Activated B cell treated with CpG ODN at 0.5 μM for 24 hours (primary cell): ENCODE measurements around the gene OTUD5. TPM values are rescaled to one million over a fixed set of nuclear protein-coding genes. Genes with fewer than 3 reads are reported as not detected.

Experiments used
- ATAC-seq: fragments of 200-7000 bp; cut with Tn5 transposase; one replicate; pipeline ENCODE4 v1.10.0; 2021; ENCODE audit warnings: low read depth, mild to moderate bottlenecking, moderate library complexity
- CTCF ChIA-PET: fragments of 350-600 bp; sonication (Branson Sonifier 250); formaldehyde crosslinking; loops from one replicate; lab custom pipeline; 2021; ENCODE audit warnings: antibody characterized with exemption; lab: Charles Lee
- POLR2A ChIA-PET: fragments of 350-600 bp; sonication (Branson Sonifier 250); formaldehyde crosslinking; loops from one replicate; lab custom pipeline; 2021; ENCODE audit warnings: antibody characterized with exemption; lab: Charles Lee
- DNase-seq: peaks from one replicate; pipeline ENCODE4 v3.0.0; 2022
- H3K27ac Mint-ChIP-seq: one replicate; pipeline ENCODE4 v1.8.0; 2020; ENCODE audit warnings: mixed read lengths
- H3K27me3 Mint-ChIP-seq: one replicate; pipeline ENCODE4 v1.8.0; 2021; ENCODE audit warnings: mixed read lengths
- H3K36me3 Mint-ChIP-seq: one replicate; pipeline ENCODE4 v1.8.0; 2021; ENCODE audit warnings: low read depth, mixed read lengths
- H3K4me1 Mint-ChIP-seq: one replicate; pipeline ENCODE4 v1.8.0; 2021; ENCODE audit warnings: mixed read lengths
- H3K4me3 Mint-ChIP-seq: one replicate; pipeline ENCODE4 v1.8.0; 2020; ENCODE audit warnings: mild to moderate bottlenecking, mixed read lengths
- H3K9me3 Mint-ChIP-seq: one replicate; pipeline ENCODE4 v1.8.0; 2020; ENCODE audit warnings: mixed read lengths
- CTCF ChIP-seq: fragments of 200-600 bp; IDR thresholded peaks from one replicate; pipeline ENCODE4 v1.8.0; 2022; ENCODE audit warnings: antibody characterized with exemption, mild to moderate bottlenecking
- intact Hi-C: fragments of 100-400 bp; cut with micrococcal nuclease; formaldehyde crosslinking; loops from one replicate; pipeline ENCODE4 v1.15.1; 2024
- total RNA-seq: library from RNA; stranded (reverse); gene quantifications from 2 replicates; pipeline ENCODE4 v1.2.3, GENCODE V29; 2022

Gene OTUD5
- total RNA-seq, 1 donor from 2014 or later = 78.1 TPM

- H3K36me3 Mint-ChIP-seq = peaks cover 40% of the 10 kb centered on the region
- CTCF ChIA-PET = interaction anchor here (1.0 to 2.5 kb wide), 3 partner anchors 19 to 48 kb away, joined by 3 to 9 read pairs (median 3); no protein-coding TSS in a partner anchor
- POLR2A ChIA-PET = interaction anchor here (0.8 to 17.9 kb wide), 15 partner anchors 13 to 400 kb away, joined by 3 to 718 read pairs (median 9); partner anchors contain the start of genes GRIPAP1, HDAC6, OTUD5 and PIM2
- peaks cover 91% of the 10 kb centered on the region for H3K4me1 Mint-ChIP-seq
- H3K9me3 Mint-ChIP-seq = no peaks in the 10 kb centered on the region
- intact Hi-C loops = loop anchor here (1.0 to 10.0 kb wide), 3 partner anchors 42 to 365 kb away; partner anchors contain the start of genes PPP1R3F, PQBP1, RBM3 and TIMM17B
- no peaks in the 10 kb centered on the region for H3K27me3 Mint-ChIP-seq
- TF ChIP-seq CTCF = no peak
- DNase-seq (no peak), ATAC-seq (peak; percentile 26)
- H3K27ac Mint-ChIP-seq = peak overlapping the region; percentile 98
- H3K4me3 Mint-ChIP-seq = peak overlapping the region; percentile 57
Measured at GRCh38 chrX:48939524-48940228, 17.7 kb downstream of the OTUD5 start.

GRCh38 chrX:48938721-48939425 is 18.5 kb downstream of the OTUD5 start:
- ChIA-PET CTCF (interaction anchor here (0.8 to 2.7 kb wide), 6 partner anchors 11 to 290 kb away, joined by 3 to 14 read pairs (median 8); partner anchors contain the start of genes PQBP1 and TIMM17B), POLR2A (interaction anchor here (0.6 to 17.9 kb wide), 19 partner anchors 12 to 400 kb away, joined by 3 to 718 read pairs (median 6); partner anchors contain the start of genes GRIPAP1, HDAC6, OTUD5 and PIM2)
- Mint-ChIP-seq H3K27ac (peak overlapping the region; percentile 98), H3K36me3 (peaks cover 45% of the 10 kb centered on the region), H3K4me3 (peak overlapping the region; percentile 75), H3K27me3 (no peaks in the 10 kb centered on the region), H3K4me1 (peaks cover 94% of the 10 kb centered on the region), H3K9me3 (no peaks in the 10 kb centered on the region)
- DNase-seq (peak; percentile 42), ATAC-seq (peak; percentile 38)
- intact Hi-C loops = loop anchor here (1.0 to 10.0 kb wide), 3 partner anchors 42 to 364 kb away; partner anchors contain the start of genes PPP1R3F, PQBP1, RBM3 and TIMM17B
- no peak for TF ChIP-seq CTCF

- H3K4me3 Mint-ChIP-seq = peak overlapping the region; percentile 77
- intact Hi-C loops = loop anchor here (1.0 to 10.0 kb wide), 8 partner anchors 8 to 362 kb away; partner anchors contain the start of genes PIM2 and RBM3
- CTCF ChIA-PET = interaction anchor here (0.6 to 2.7 kb wide), 11 partner anchors 9 to 289 kb away, joined by 3 to 14 read pairs (median 4); partner anchors contain the start of genes PQBP1 and TIMM17B
- H3K36me3 Mint-ChIP-seq = peaks cover 38% of the 10 kb centered on the region
- ATAC-seq (peak; percentile 54), DNase-seq (peak; percentile 68)
- H3K4me1 Mint-ChIP-seq = peaks cover 87% of the 10 kb centered on the region
- no peaks in the 10 kb centered on the region for H3K27me3 Mint-ChIP-seq
- POLR2A ChIA-PET = interaction anchor here (0.9 to 17.9 kb wide), 13 partner anchors 9 to 398 kb away, joined by 3 to 718 read pairs (median 13); partner anchors contain the start of genes GRIPAP1, HDAC6, OTUD5 and PIM2
- peak overlapping the region; percentile 98 for H3K27ac Mint-ChIP-seq
- no peak for TF ChIP-seq CTCF
- no peaks in the 10 kb centered on the region for H3K9me3 Mint-ChIP-seq
Measured at GRCh38 chrX:48937054-48937907, 20.1 kb downstream of the OTUD5 start.

- Mint-ChIP-seq H3K27ac (peak overlapping the region; percentile 98), H3K4me1 (peaks cover 80% of the 10 kb centered on the region), H3K36me3 (peaks cover 32% of the 10 kb centered on the region), H3K4me3 (peak overlapping the region; percentile 77), H3K27me3 (no peaks in the 10 kb centered on the region), H3K9me3 (no peaks in the 10 kb centered on the region)
- ChIA-PET POLR2A (interaction anchor here (0.9 to 17.9 kb wide), 10 partner anchors 10 to 255 kb away, joined by 3 to 718 read pairs (median 32); partner anchors contain the start of genes GRIPAP1, HDAC6, OTUD5 and PIM2), CTCF (interaction anchor here (1.3 to 2.7 kb wide), 8 partner anchors 8 to 288 kb away, joined by 3 to 14 read pairs (median 6); partner anchors contain the start of genes PQBP1 and TIMM17B)
- ATAC-seq = peak; percentile 12
- DNase-seq = no peak
- no peak for TF ChIP-seq CTCF
- intact Hi-C loops = loop anchor here (1.0 to 10.0 kb wide), 8 partner anchors 8 to 362 kb away; partner anchors contain the start of genes PIM2 and RBM3
Measured at GRCh38 chrX:48936429-48937053, 20.9 kb downstream of the OTUD5 start.
